ENCODE data around the gene FHIT.

Gene FHIT

DNA sequence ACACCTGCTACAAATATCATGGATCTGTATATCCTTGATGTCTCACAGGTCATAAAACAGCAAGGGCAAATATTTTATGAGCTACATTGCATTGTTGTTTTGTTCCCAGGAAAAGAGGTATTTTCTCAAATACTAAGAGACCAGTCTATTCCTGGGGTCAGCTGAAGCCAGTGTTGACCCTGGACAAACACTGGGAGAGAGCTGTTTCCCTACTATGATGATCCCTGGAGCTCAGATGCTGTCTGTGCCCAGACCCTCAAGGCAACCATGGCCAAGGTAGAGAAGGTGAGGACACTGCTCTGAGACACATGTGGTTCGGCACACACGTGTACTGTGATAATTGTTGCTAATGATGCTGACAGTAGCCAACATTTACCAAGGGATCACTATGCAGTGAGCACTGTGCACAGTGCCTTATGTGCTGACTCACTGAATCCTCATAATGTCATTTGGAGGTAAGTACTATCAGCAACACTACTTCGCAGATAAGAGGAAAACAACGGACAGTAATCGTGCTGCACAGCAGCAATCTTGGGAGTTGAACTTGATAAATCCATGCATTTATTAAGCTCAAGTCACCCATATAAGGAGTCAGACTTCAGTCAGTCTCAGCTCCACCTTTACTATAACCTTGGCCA, 943.6 kb downstream of the FHIT start:
- no peak overlapping the region for H3K27ac Mint-ChIP-seq
- H3K9me3 Mint-ChIP-seq, result no peaks in the 10 kb centered on the region

DNA sequence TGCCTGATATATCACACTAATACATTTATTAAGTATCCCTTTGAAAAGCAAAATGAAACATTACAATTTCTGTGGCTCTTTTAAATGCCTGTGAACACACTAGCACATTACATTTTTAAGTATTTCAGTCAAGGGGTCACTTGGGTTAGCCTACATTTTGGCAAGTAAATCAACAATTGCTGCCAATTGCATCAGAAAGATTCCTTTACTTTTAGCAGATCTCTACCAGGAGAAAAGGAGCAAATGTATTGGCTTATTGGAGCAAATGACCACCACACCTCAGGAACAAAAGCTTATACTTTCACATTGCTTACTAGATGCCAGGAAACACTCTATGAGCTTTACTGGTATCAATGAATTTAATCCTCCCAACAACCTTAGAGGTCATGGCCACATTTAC, 947.1 kb downstream of the FHIT start:
- Mint-ChIP-seq H3K36me3 (ENCODE audit: low read depth) (no peaks in the 10 kb centered on the region), H3K27ac (peak overlapping the region in 1 of 3 experiments; percentile 7)
- TF ChIP-seq, protein P1, sequence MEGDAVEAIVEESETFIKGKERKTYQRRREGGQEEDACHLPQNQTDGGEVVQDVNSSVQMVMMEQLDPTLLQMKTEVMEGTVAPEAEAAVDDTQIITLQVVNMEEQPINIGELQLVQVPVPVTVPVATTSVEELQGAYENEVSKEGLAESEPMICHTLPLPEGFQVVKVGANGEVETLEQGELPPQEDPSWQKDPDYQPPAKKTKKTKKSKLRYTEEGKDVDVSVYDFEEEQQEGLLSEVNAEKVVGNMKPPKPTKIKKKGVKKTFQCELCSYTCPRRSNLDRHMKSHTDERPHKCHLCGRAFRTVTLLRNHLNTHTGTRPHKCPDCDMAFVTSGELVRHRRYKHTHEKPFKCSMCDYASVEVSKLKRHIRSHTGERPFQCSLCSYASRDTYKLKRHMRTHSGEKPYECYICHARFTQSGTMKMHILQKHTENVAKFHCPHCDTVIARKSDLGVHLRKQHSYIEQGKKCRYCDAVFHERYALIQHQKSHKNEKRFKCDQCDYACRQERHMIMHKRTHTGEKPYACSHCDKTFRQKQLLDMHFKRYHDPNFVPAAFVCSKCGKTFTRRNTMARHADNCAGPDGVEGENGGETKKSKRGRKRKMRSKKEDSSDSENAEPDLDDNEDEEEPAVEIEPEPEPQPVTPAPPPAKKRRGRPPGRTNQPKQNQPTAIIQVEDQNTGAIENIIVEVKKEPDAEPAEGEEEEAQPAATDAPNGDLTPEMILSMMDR (IDR thresholded peaks at IDR 0.05; ENCODE audit: unreplicated experiment in 3 of 3), result no peak

More for the DNA sequence above, 943.6 kb downstream of the FHIT start:
- H3K4me3 Mint-ChIP-seq, result no peak overlapping the region
- H3K4me1 Mint-ChIP-seq, result peaks cover 6% of the 10 kb centered on the region
- no peaks in the 10 kb centered on the region for H3K27me3 Mint-ChIP-seq (ENCODE audit: low read depth)
- no peaks in the 10 kb centered on the region for H3K36me3 Mint-ChIP-seq (ENCODE audit: low read depth)
- TF ChIP-seq, protein P1 (IDR thresholded peaks at IDR 0.05; ENCODE audit: unreplicated experiment in 3 of 3), result no peak

DNA sequence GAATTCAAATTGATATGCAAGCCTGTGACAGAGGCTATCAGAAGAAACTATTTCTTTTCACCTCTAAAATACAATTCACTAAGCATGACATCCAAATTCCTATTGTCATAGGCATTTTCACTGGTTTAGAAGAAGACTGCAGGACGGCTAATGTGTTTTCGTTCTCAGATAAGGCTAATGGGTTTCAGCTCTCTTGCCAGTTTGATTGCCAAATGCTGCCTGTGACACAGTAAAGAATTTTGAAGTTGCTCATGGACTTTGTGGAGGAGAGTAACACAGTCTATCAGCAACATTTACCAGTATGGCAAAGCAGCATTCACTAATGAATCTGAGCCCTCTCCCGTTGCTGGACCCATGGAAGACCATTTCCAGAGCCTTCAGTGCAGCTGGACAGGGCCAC, 948.1 kb downstream of the FHIT start:
- TF ChIP-seq, protein P1 (IDR thresholded peaks at IDR 0.05; ENCODE audit: unreplicated experiment in 3 of 3), result no peak

More for the DNA sequence above, 947.1 kb downstream of the FHIT start:
- H3K4me1 Mint-ChIP-seq, result peaks cover 5% of the 10 kb centered on the region
- peaks cover 4% of the 10 kb centered on the region for H3K27me3 Mint-ChIP-seq (ENCODE audit: low read depth)
- peaks cover 4% of the 10 kb centered on the region for H3K9me3 Mint-ChIP-seq
- no peak overlapping the region for H3K4me3 Mint-ChIP-seq

DNA sequence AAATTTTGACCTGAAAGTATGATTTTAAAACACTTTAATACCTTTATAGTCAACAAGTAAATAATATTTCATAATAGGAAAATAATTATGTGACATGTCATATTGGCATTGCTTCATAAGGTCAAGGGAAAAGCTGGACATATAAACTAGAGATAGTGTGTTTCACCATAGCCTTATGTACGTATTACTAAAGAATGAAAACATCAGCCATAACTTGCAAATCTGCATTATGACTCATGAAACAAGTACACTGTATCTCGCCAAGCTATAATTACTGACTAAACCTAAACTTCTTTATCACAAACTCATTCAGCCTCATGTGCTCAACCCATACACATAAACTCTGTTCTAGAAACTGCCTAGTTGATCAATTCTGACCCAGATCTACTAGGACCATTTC, 950.1 kb downstream of the FHIT start:
- Mint-ChIP-seq H3K27me3 (ENCODE audit: low read depth) (peaks cover 4% of the 10 kb centered on the region), H3K36me3 (ENCODE audit: low read depth) (no peaks in the 10 kb centered on the region), H3K4me3 (no peak overlapping the region), H3K4me1 (peaks cover 5% of the 10 kb centered on the region), H3K9me3 (peaks cover 4% of the 10 kb centered on the region), H3K27ac (no peak overlapping the region)
- TF ChIP-seq, protein P1 (IDR thresholded peaks at IDR 0.05; ENCODE audit: unreplicated experiment in 3 of 3), result no peak

More for the DNA sequence above, 948.1 kb downstream of the FHIT start:
- Mint-ChIP-seq H3K9me3 (peaks cover 4% of the 10 kb centered on the region), H3K27ac (no peak overlapping the region), H3K4me1 (peaks cover 5% of the 10 kb centered on the region), H3K27me3 (ENCODE audit: low read depth) (peaks cover 4% of the 10 kb centered on the region), H3K4me3 (no peak overlapping the region), H3K36me3 (ENCODE audit: low read depth) (no peaks in the 10 kb centered on the region)

DNA sequence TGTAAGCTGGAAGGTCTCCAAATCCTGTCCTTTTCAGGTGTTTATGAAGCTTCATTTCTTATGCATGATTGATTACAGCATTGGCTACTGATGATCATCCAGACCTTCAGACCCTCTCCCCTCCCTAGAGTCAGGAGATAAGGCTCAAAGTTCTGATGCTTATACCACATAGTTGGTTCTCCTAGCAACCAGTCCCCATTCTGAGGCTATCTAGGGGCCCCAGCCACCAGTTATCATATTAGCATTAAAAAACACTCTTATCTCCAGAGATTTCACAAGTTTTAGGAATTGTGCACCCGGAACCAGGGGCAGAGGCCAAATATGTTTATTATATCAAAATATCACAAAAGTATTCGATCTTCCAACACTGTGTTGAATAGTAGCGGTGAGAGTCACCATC, 953.1 kb downstream of the FHIT start:
- TF ChIP-seq, protein P1 (IDR thresholded peaks at IDR 0.05; ENCODE audit: unreplicated experiment in 3 of 3), result no peak
- no peaks in the 10 kb centered on the region for H3K36me3 Mint-ChIP-seq (ENCODE audit: low read depth)

DNA sequence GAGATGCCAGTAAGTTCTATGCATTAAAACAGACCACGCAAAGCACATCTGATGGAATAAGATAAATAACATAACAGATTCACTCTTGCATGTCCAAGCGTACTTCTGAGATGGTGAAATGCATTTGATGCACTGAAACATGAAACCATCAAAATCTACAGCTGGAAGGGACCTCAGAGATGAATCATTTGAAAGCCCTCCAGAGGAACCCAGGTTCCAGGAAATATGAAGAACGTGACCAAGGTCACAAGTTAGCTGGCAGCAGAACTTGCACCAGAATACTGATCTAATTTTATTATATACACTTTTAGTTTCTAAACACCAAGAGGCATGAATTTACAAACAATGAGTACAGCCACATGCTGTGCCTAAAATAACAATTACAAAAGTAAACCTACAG, 957.1 kb downstream of the FHIT start:
- peak overlapping the region in 1 of 3 experiments; percentile 74 for H3K27ac Mint-ChIP-seq
- H3K4me3 Mint-ChIP-seq, result no peak overlapping the region
- H3K4me1 Mint-ChIP-seq, result peaks cover 59% of the 10 kb centered on the region
- no peaks in the 10 kb centered on the region for H3K36me3 Mint-ChIP-seq (ENCODE audit: low read depth)
- H3K9me3 Mint-ChIP-seq, result peaks cover 2% of the 10 kb centered on the region
- TF ChIP-seq, protein P1 (IDR thresholded peaks at IDR 0.05; ENCODE audit: unreplicated experiment in 3 of 3), result no peak
- no peaks in the 10 kb centered on the region for H3K27me3 Mint-ChIP-seq (ENCODE audit: low read depth)

More for the DNA sequence above, 953.1 kb downstream of the FHIT start:
- H3K4me1 Mint-ChIP-seq, result peaks cover 25% of the 10 kb centered on the region
- H3K27ac Mint-ChIP-seq, result no peak overlapping the region
- no peak overlapping the region for H3K4me3 Mint-ChIP-seq
- peaks cover 6% of the 10 kb centered on the region for H3K9me3 Mint-ChIP-seq
- H3K27me3 Mint-ChIP-seq (ENCODE audit: low read depth), result peaks cover 4% of the 10 kb centered on the region

All from nephron (organoid).